ENCODE results near the gene CDK13. TPM values are rescaled to one million over a fixed set of nuclear protein-coding genes. Genes with fewer than 3 reads are reported as not detected.
"Not testable (repeated sequence)": the region's sequence is repeated elsewhere in the genome, so short reads cannot be mapped to it uniquely, and the experiment has no call there.

CDK13 gene
- total RNA-seq, 1 donor from 2014 or later, result 49.8 TPM

- DNase-seq (ENCODE audit: low read depth), result no peak
- Histone ChIP-seq H3K4me3 (ENCODE audit: low read depth, low read length) (no peak overlapping the region), H3K36me3 (ENCODE audit: control insufficient read depth, insufficient read depth, low read length) (no peaks in the 10 kb centered on the region), H3K27me3 (ENCODE audit: control insufficient read depth, insufficient read depth, low read length) (no peaks in the 10 kb centered on the region)
- no peak for TF ChIP-seq CTCF (IDR thresholded peaks at IDR 0.05; ENCODE audit: insufficient read depth, low read length, poor library complexity, severe bottlenecking)
These were observed 188.9 kb downstream of the CDK13 start for GRCh38 chr7:40138973-40139372.

GRCh38 chr7:40139891-40140290, 189.8 kb downstream of the CDK13 start:
- not testable (repeated sequence) for DNase-seq (ENCODE audit: low read depth); H3K36me3 ChIP-seq (ENCODE audit: control insufficient read depth, insufficient read depth, low read length); H3K27me3 ChIP-seq (ENCODE audit: control insufficient read depth, insufficient read depth, low read length); H3K4me3 ChIP-seq (ENCODE audit: low read depth, low read length)

- peak; percentile 9 for DNase-seq (ENCODE audit: low read depth)
These were observed 191.9 kb downstream of the CDK13 start for GRCh38 chr7:40141916-40142315.

GRCh38 chr7:40145596-40146130, 195.6 kb downstream of the CDK13 start:
- H3K36me3 ChIP-seq (ENCODE audit: control insufficient read depth, insufficient read depth, low read length); DNase-seq (ENCODE audit: low read depth); H3K27me3 ChIP-seq (ENCODE audit: control insufficient read depth, insufficient read depth, low read length); H3K4me3 ChIP-seq (ENCODE audit: low read depth, low read length): not testable (repeated sequence)

More at GRCh38 chr7:40141916-40142315, 191.9 kb downstream of the CDK13 start:
- not testable (repeated sequence) for H3K36me3 ChIP-seq (ENCODE audit: control insufficient read depth, insufficient read depth, low read length); H3K4me3 ChIP-seq (ENCODE audit: low read depth, low read length); H3K27me3 ChIP-seq (ENCODE audit: control insufficient read depth, insufficient read depth, low read length)

- no peak for TF ChIP-seq CTCF (IDR thresholded peaks at IDR 0.05; ENCODE audit: insufficient read depth, low read length, poor library complexity, severe bottlenecking)
- H3K27me3 ChIP-seq (ENCODE audit: control insufficient read depth, insufficient read depth, low read length), result no peaks in the 10 kb centered on the region
- no peak for DNase-seq (ENCODE audit: low read depth)
- H3K36me3 ChIP-seq (ENCODE audit: control insufficient read depth, insufficient read depth, low read length), result no peaks in the 10 kb centered on the region
- no peak overlapping the region for H3K4me3 ChIP-seq (ENCODE audit: low read depth, low read length)
These were observed 197.6 kb downstream of the CDK13 start for GRCh38 chr7:40147371-40148246.

- not testable (repeated sequence) for DNase-seq (ENCODE audit: low read depth); H3K4me3 ChIP-seq (ENCODE audit: low read depth, low read length); H3K36me3 ChIP-seq (ENCODE audit: control insufficient read depth, insufficient read depth, low read length); H3K27me3 ChIP-seq (ENCODE audit: control insufficient read depth, insufficient read depth, low read length)
These were observed 198.2 kb downstream of the CDK13 start for GRCh38 chr7:40148247-40148580.

GRCh38 chr7:40148671-40149070, 198.6 kb downstream of the CDK13 start:
- TF ChIP-seq CTCF (IDR thresholded peaks at IDR 0.05; ENCODE audit: insufficient read depth, low read length, poor library complexity, severe bottlenecking), result no peak
- H3K4me3 ChIP-seq (ENCODE audit: low read depth, low read length), result no peak overlapping the region
- DNase-seq (ENCODE audit: low read depth), result no peak
- H3K27me3 ChIP-seq (ENCODE audit: control insufficient read depth, insufficient read depth, low read length), result no peaks in the 10 kb centered on the region
- H3K36me3 ChIP-seq (ENCODE audit: control insufficient read depth, insufficient read depth, low read length), result no peaks in the 10 kb centered on the region

Other genes starting within 250 kb of the CDK13 start
- 45.7 and 74.3 TPM in 2 replicates for gene MPLKIP, start 184.4 kb downstream of the CDK13 start, total RNA-seq
- 4.0 and 10.1 TPM in 2 replicates for gene SUGCT, start 184.7 kb downstream of the CDK13 start, total RNA-seq